AG04450 (cell line): ENCODE results near the gene ATG7. TPM values are rescaled to one million over a fixed set of nuclear protein-coding genes. Genes with fewer than 3 reads are reported as not detected.
"Not testable (repeated sequence)": the region's sequence is repeated elsewhere in the genome, so short reads cannot be mapped to it uniquely, and the experiment has no call there.

Experiments
- CTCF ChIA-PET: fragments of 300-600, 350-600 bp; formaldehyde crosslinking; extraction: SDS; loops from one replicate; lab custom pipeline; 2022; ENCODE audit warnings: antibody characterized with exemption, inconsistent platforms; lab: Charles Lee
- POLR2A ChIA-PET: fragments of 350-600 bp; formaldehyde crosslinking; extraction: SDS; loops from one replicate; lab custom pipeline; 2021; ENCODE audit warnings: antibody characterized with exemption, inconsistent platforms; lab: Yijun Ruan, JAX
- DNase-seq: peaks from one replicate; pipeline ENCODE4 v3.0.0-alpha.2; 2011; ENCODE audit warnings: low read depth, low spot score
- H3K27ac ChIP-seq: one replicate; pipeline ENCODE4 v1.5.1; 2012; ENCODE audit warnings: low read depth, low read length, control low read depth
- H3K27me3 ChIP-seq: one replicate; pipeline ENCODE4 v1.6.0; 2012; ENCODE audit warnings: low read length; ENCODE audit not compliant: control insufficient read depth, insufficient read depth
- H3K4me3 ChIP-seq: 2 replicates; pipeline ENCODE4 v1.5.1; 2011; ENCODE audit warnings: mild to moderate bottlenecking, low read depth, low read length, control low read depth
- H3K9me3 ChIP-seq: 2 replicates; pipeline ENCODE4 v1.5.1; 2012; ENCODE audit warnings: low read length; ENCODE audit not compliant: control insufficient read depth, insufficient read depth
- CTCF ChIP-seq: IDR thresholded peaks from 2 replicates; pipeline ENCODE4 v1.5.1; 2011; ENCODE audit warnings: low read depth, low read length, control low read depth, inconsistent platforms
- polyA plus RNA-seq: library from polyadenylated mRNA; depleted of rRNA; stranded (reverse); fragments of >200 nt; gene quantifications from 2 replicates; pipeline ENCODE4 v1.2.3, GENCODE V29; 2011

The ATG7 gene
- polyA plus RNA-seq, 1 experiment = 51.7 TPM

- Histone ChIP-seq H3K27me3 (no peaks in the 10 kb centered on the region), H3K27ac (no peak overlapping the region), H3K4me3 (no peak overlapping the region), H3K9me3 (no peaks in the 10 kb centered on the region)
- ChIA-PET CTCF (interaction anchor here (1.1 kb wide), 1 partner anchor 10 kb away, joined by 3 read pairs; no protein-coding TSS in a partner anchor), POLR2A (no interaction called here)
- TF ChIP-seq CTCF = no peak
- DNase-seq = no peak
These were observed 172.2 kb downstream of the ATG7 start for GRCh38 chr3:11444404-11444803.

- H3K9me3 ChIP-seq, H3K4me3 ChIP-seq, H3K27ac ChIP-seq, H3K27me3 ChIP-seq, DNase-seq, POLR2A ChIA-PET: not testable (repeated sequence)
- CTCF ChIA-PET = interaction anchor here (0.6 to 1.1 kb wide), 2 partner anchors 11 to 1018 kb away, joined by 3 read pairs; no protein-coding TSS in a partner anchor
These were observed 173.0 kb downstream of the ATG7 start for GRCh38 chr3:11445193-11445592.

GRCh38 chr3:11445883-11446282 lies 173.7 kb downstream of the ATG7 start:
- DNase-seq = no peak
- CTCF ChIA-PET = no interaction called here

GRCh38 chr3:11447584-11448200 lies 175.5 kb downstream of the ATG7 start:
- Histone ChIP-seq H3K4me3 (no peak overlapping the region), H3K27me3 (no peaks in the 10 kb centered on the region), H3K9me3 (no peaks in the 10 kb centered on the region), H3K27ac (no peak overlapping the region)
- ChIA-PET POLR2A (interaction anchor here (0.6 kb wide), 1 partner anchor 13 kb away, joined by 3 read pairs; no protein-coding TSS in a partner anchor), CTCF (interaction anchor here (1.4 kb wide), 1 partner anchor 8 kb away, joined by 3 read pairs; no protein-coding TSS in a partner anchor)
- DNase-seq = no peak
- no peak for TF ChIP-seq CTCF

More at GRCh38 chr3:11445883-11446282, 173.7 kb downstream of the ATG7 start:
- Histone ChIP-seq H3K27me3 (no peaks in the 10 kb centered on the region), H3K27ac (no peak overlapping the region), H3K9me3 (no peaks in the 10 kb centered on the region), H3K4me3 (no peak overlapping the region)
- POLR2A ChIA-PET = no interaction called here
- no peak for TF ChIP-seq CTCF

GRCh38 chr3:11450015-11450414 lies 177.8 kb downstream of the ATG7 start:
- H3K9me3 ChIP-seq = no peaks in the 10 kb centered on the region
- H3K27me3 ChIP-seq = no peaks in the 10 kb centered on the region
- ChIA-PET POLR2A (no interaction called here), CTCF (no interaction called here)
- H3K4me3 ChIP-seq = no peak overlapping the region
- no peak for TF ChIP-seq CTCF
- no peak overlapping the region for H3K27ac ChIP-seq
- DNase-seq = no peak
